PC-9 (cell line): ENCODE data around the gene ITCH. TPM values are rescaled to one million over a fixed set of nuclear protein-coding genes. Genes with fewer than 3 reads are reported as not detected.
A peak's percentile ranks its signal among the peaks of the same experiment; 100 is the strongest.

Experiments
- BruUV-seq: library from RNA; stranded (reverse); fragments of 400-500 nt; replicated peaks from 2 replicates; lab custom pipeline; 2021; lab: Mats Ljungman, UMichigan
- CTCF ChIA-PET: fragments of 300-600 bp; sonication (Branson Sonifier 250); formaldehyde crosslinking; loops from one replicate; lab custom pipeline; 2022; ENCODE audit warnings: antibody characterized with exemption; lab: Charles Lee
- POLR2A ChIA-PET: fragments of 300-600 bp; sonication (Branson Sonifier 250); formaldehyde crosslinking; loops from one replicate; lab custom pipeline; 2022; ENCODE audit warnings: antibody characterized with exemption; ENCODE audit not compliant: unreplicated experiment; lab: Charles Lee
- DNase-seq, 2 experiments: peaks; one replicate each; pipeline versions ENCODE4 v3.0.0 to v3.0.0-alpha.2; 2015 to 2022; ENCODE audit warnings: mixed read lengths in 1 of 2
- H2AFZ ChIP-seq: fragments of 200-600 bp; sonication (generic); 2 replicates; pipeline ENCODE4 v1.8.1; 2017; ENCODE audit warnings: antibody characterized with exemption
- H3F3A ChIP-seq: fragments of 200-600 bp; sonication (generic); 2 replicates; pipeline ENCODE4 v1.8.1; 2017; ENCODE audit warnings: antibody characterized with exemption, mild to moderate bottlenecking, low read depth; ENCODE audit not compliant: insufficient read depth
- H3K27ac ChIP-seq: fragments of 200-600 bp; sonication (generic); 2 replicates; pipeline ENCODE4 v1.6.1; 2016; ENCODE audit warnings: mixed run types
- H3K27me3 ChIP-seq: fragments of 200-600 bp; sonication (generic); 2 replicates; pipeline ENCODE4 v1.6.1; 2016; ENCODE audit warnings: low read depth, mixed run types; ENCODE audit not compliant: insufficient read depth
- H3K36me3 ChIP-seq: fragments of 200-600 bp; sonication (generic); 2 replicates; pipeline ENCODE4 v1.6.1; 2016; ENCODE audit warnings: low read depth, mixed run types
- H3K4me1 ChIP-seq: fragments of 200-600 bp; sonication (generic); replicated peaks from 2 replicates; pipeline ENCODE4 v1.6.1; 2016; ENCODE audit warnings: mixed run types; ENCODE audit not compliant: insufficient read depth
- H3K4me2 ChIP-seq: fragments of 200-600 bp; sonication (generic); 2 replicates; pipeline ENCODE4 v1.6.1; 2017; ENCODE audit warnings: mixed run types
- H3K4me3 ChIP-seq: fragments of 200-600 bp; sonication (generic); 2 replicates; pipeline ENCODE4 v1.6.1; 2016; ENCODE audit warnings: mixed run types
- H3K79me2 ChIP-seq: fragments of 200-600 bp; sonication (generic); 2 replicates; pipeline ENCODE4 v1.6.1; 2017; ENCODE audit warnings: low read depth, mixed run types
- H3K9me2 ChIP-seq: fragments of 200-600 bp; sonication (generic); 2 replicates; pipeline ENCODE4 v1.8.1; 2017; ENCODE audit warnings: mild to moderate bottlenecking; ENCODE audit not compliant: insufficient read depth
- H3K9me3 ChIP-seq: fragments of 200-600 bp; sonication (generic); 2 replicates; pipeline ENCODE4 v1.8.1; 2016; ENCODE audit warnings: low read depth; ENCODE audit not compliant: insufficient read depth
- H4K20me1 ChIP-seq: fragments of 200-600 bp; sonication (generic); 2 replicates; pipeline ENCODE4 v1.8.1; 2017; ENCODE audit not compliant: insufficient read depth
- CTCF ChIP-seq: fragments of 200-600 bp; sonication (generic); conservative IDR thresholded peaks from 2 replicates; pipeline ENCODE4 v1.6.1; 2017; ENCODE audit warnings: mixed run types, antibody characterized with exemption, mild to moderate bottlenecking, moderate library complexity
- EZH2 ChIP-seq: fragments of 200-600 bp; sonication (generic); IDR thresholded peaks from 2 replicates; pipeline ENCODE4 v1.8.0; 2017; ENCODE audit warnings: antibody characterized with exemption, low read depth
- intact Hi-C: fragments of 100-400 bp; cut with micrococcal nuclease; formaldehyde crosslinking; loops from one replicate; pipeline ENCODE4 v1.10.0; 2022; ENCODE audit not compliant: unreplicated experiment
- total RNA-seq: library from RNA; stranded (reverse); gene quantifications from 2 replicates; pipeline ENCODE4 v1.2.3, GENCODE V29; 2021

The ITCH gene
- total RNA-seq, 1 experiment from 2014 or later, result 144 TPM

- Histone ChIP-seq H3K9me2 (no peaks in the 10 kb centered on the region), H3K36me3 (peaks cover 16% of the 10 kb centered on the region; the same call in 1 of the 2 replicates), H3K4me3 (no peak overlapping the region), H3K4me1 (peaks cover 37% of the 10 kb centered on the region), H3K27me3 (no peaks in the 10 kb centered on the region), H3K79me2 (peaks cover 47% of the 10 kb centered on the region), H3K4me2 (no peak overlapping the region), H4K20me1 (no peaks in the 10 kb centered on the region), H3F3A (peaks cover 38% of the 10 kb centered on the region), H3K9me3 (no peaks in the 10 kb centered on the region), H3K27ac (peak overlapping the region; percentile 77; the same call in 1 of the 2 replicates), H2AFZ (no peak overlapping the region)
- TF ChIP-seq EZH2, result no peak
- TF ChIP-seq CTCF, result no peak
- no peak for DNase-seq
- ChIA-PET CTCF (interaction anchor here (0.7 kb wide), 1 partner anchor 1351 kb away, joined by 5 read pairs; no protein-coding TSS in a partner anchor), POLR2A (no interaction called here)
- BruUV-seq, result no TSS peak
- intact Hi-C loops, result no loop called here
These were observed 161.4 kb downstream of the ITCH start for GRCh38 chr20:34524426-34524825.

GRCh38 chr20:34525342-34525708 lies 162.3 kb downstream of the ITCH start:
- H2AFZ ChIP-seq, result no peak overlapping the region
- no peaks in the 10 kb centered on the region for H3K9me3 ChIP-seq
- H3F3A ChIP-seq, result peaks cover 38% of the 10 kb centered on the region
- ChIA-PET POLR2A (interaction anchor here (0.5 to 0.6 kb wide), 3 partner anchors 24 to 753 kb away, joined by 3 to 6 read pairs (median 3); partner anchors contain the start of gene MMP24OS), CTCF (interaction anchor here (0.5 to 1.5 kb wide), 2 partner anchors 214 to 495 kb away, joined by 3 read pairs; no protein-coding TSS in a partner anchor)
- H3K27me3 ChIP-seq, result no peaks in the 10 kb centered on the region
- intact Hi-C loops, result loop anchor here (5.0 kb wide), 1 partner anchor 152 kb away; the partner anchor contains the start of gene PIGU
- BruUV-seq, result TSS peak; percentile 28
- H4K20me1 ChIP-seq, result no peaks in the 10 kb centered on the region
- H3K9me2 ChIP-seq, result no peaks in the 10 kb centered on the region
- TF ChIP-seq EZH2 (no peak), CTCF (no peak)
- peaks cover 37% of the 10 kb centered on the region for H3K4me1 ChIP-seq
- peak overlapping the region; percentile 68 for H3K4me2 ChIP-seq
- DNase-seq, result no peak
- peaks cover 21% of the 10 kb centered on the region for H3K36me3 ChIP-seq
- H3K27ac ChIP-seq, result peak overlapping the region; percentile 77
- peaks cover 45% of the 10 kb centered on the region for H3K79me2 ChIP-seq
- no peak overlapping the region for H3K4me3 ChIP-seq

GRCh38 chr20:34525709-34526416 lies 162.8 kb downstream of the ITCH start:
- Histone ChIP-seq H3K4me1 (peaks cover 37% of the 10 kb centered on the region), H4K20me1 (no peaks in the 10 kb centered on the region), H3K9me2 (no peaks in the 10 kb centered on the region), H3K4me3 (peak overlapping the region; percentile 26; the same call in 1 of the 2 replicates), H3K9me3 (no peaks in the 10 kb centered on the region), H3K27me3 (no peaks in the 10 kb centered on the region), H3F3A (peaks cover 38% of the 10 kb centered on the region), H3K79me2 (peaks cover 42% of the 10 kb centered on the region), H2AFZ (no peak overlapping the region), H3K4me2 (peak overlapping the region; percentile 68), H3K27ac (peak overlapping the region; percentile 77), H3K36me3 (peaks cover 21% of the 10 kb centered on the region)
- TF ChIP-seq EZH2 (no peak), CTCF (no peak)
- CTCF ChIA-PET, result interaction anchor here (0.5 to 1.5 kb wide), 2 partner anchors 215 to 496 kb away, joined by 3 read pairs; no protein-coding TSS in a partner anchor
- no TSS peak for BruUV-seq
- intact Hi-C loops, result loop anchor here (1.0 to 5.0 kb wide), 6 partner anchors 10 to 223 kb away; partner anchors contain the start of genes AHCY, DYNLRB1 and PIGU
- POLR2A ChIA-PET, result interaction anchor here (0.5 to 0.6 kb wide), 3 partner anchors 23 to 752 kb away, joined by 3 to 6 read pairs (median 3); partner anchors contain the start of gene MMP24OS
- peak; percentile 99 for DNase-seq
